Neutrophil (primary cell): ENCODE results near the gene CXCR4.

ENCODE experiments used
- H3K27ac ChIP-seq: fragments of 200-600 bp; sonication (generic); 2 replicates; pipeline ENCODE4 v1.5.1; 2016; ENCODE audit warnings: mild to moderate bottlenecking, moderate library complexity
- H3K27me3 ChIP-seq: fragments of 200-600 bp; sonication (generic); 2 replicates; pipeline ENCODE4 v1.6.0; 2016; ENCODE audit warnings: mild to moderate bottlenecking
- H3K36me3 ChIP-seq: fragments of 200-600 bp; sonication (generic); 2 replicates; pipeline ENCODE4 v1.5.1; 2017
- H3K4me1 ChIP-seq, 2 experiments: fragments of 200-600 bp in 1 of 2; sonication (generic) in 1 of 2; 1 replicate in 1 of 2; 2 replicates in 1 of 2; pipeline versions ENCODE4 v1.5.1 to v1.6.1; 2013 to 2016; ENCODE audit warnings: low read depth in 1 of 2, low read length in 1 of 2, mild to moderate bottlenecking in 1 of 2, moderate library complexity in 1 of 2; ENCODE audit not compliant: control insufficient read depth in 1 of 2, insufficient read depth in 1 of 2
- H3K4me3 ChIP-seq, 2 experiments: fragments of 200-600 bp in 1 of 2; sonication (generic) in 1 of 2; 1 replicate in 1 of 2; 2 replicates in 1 of 2; pipeline ENCODE4 v1.5.1; 2013 to 2016; ENCODE audit warnings: low read depth in 1 of 2, low read length in 1 of 2, mild to moderate bottlenecking in 1 of 2, moderate library complexity in 1 of 2
- H3K9me3 ChIP-seq: fragments of 200-600 bp; sonication (generic); 2 replicates; pipeline ENCODE4 v1.5.1; 2016
- CTCF ChIP-seq: fragments of 200-600 bp; sonication (generic); IDR thresholded peaks from 2 replicates; pipeline ENCODE4 v1.5.1; 2016; ENCODE audit warnings: antibody characterized with exemption

Gene CXCR4

GRCh38 chr2:136121204-136121910, 3.4 kb upstream of the CXCR4 start:
- Histone ChIP-seq H3K4me3 (no peak overlapping the region), H3K4me1 (peaks cover 67 to 69% of the 10 kb centered on the region in 2 experiments), H3K27me3 (no peaks in the 10 kb centered on the region), H3K36me3 (no peaks in the 10 kb centered on the region), H3K9me3 (no peaks in the 10 kb centered on the region), H3K27ac (peak overlapping the region; percentile 87)
- no peak for TF ChIP-seq CTCF

- no peak for TF ChIP-seq CTCF
- Histone ChIP-seq H3K27me3 (no peaks in the 10 kb centered on the region), H3K27ac (peak overlapping the region; percentile 100), H3K9me3 (no peaks in the 10 kb centered on the region), H3K36me3 (peaks cover 9% of the 10 kb centered on the region), H3K4me1 (peaks cover 63% of the 10 kb centered on the region in 2 experiments), H3K4me3 (peak overlapping the region; percentile 92 to 98)
Measured at GRCh38 chr2:136119717-136120675, 2.0 kb upstream of the CXCR4 start.

- peaks cover 19% of the 10 kb centered on the region for H3K36me3 ChIP-seq
- peak overlapping the region; percentile 92 to 98 for H3K4me3 ChIP-seq
- no peaks in the 10 kb centered on the region for H3K27me3 ChIP-seq
- peak overlapping the region; percentile 100 for H3K27ac ChIP-seq
- peak; percentile 24 for TF ChIP-seq CTCF
- H3K4me1 ChIP-seq = peaks cover 63% of the 10 kb centered on the region in 2 experiments
- H3K9me3 ChIP-seq = no peaks in the 10 kb centered on the region
Measured at GRCh38 chr2:136118819-136119716, 1.1 kb upstream of the CXCR4 start.

DNA sequence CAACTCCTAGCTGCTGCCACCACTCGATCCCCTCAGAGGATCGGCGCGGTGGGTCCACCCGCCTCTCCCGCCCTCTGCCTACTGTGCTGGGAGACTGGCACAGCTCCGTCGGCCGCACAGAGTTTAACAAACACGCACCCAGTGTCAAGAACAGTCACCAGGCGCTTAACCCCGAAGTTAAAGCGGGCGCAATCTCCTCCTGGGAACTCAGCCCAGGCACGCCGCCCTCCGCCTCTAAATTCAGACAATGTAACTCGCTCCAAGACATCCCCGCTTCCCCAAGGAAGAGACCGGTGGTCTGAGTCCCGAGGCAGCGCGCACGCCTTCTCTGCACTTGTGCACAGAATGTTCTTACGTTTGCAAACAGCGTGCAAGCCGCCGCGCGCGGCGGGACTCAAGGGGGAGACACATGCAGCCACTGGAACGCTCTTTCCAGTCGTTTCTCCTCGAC, 533 bp downstream of the CXCR4 start:
- peak overlapping the region; percentile 100 for H3K27ac ChIP-seq

More for the DNA sequence above, 533 bp downstream of the CXCR4 start:
- TF ChIP-seq CTCF = no peak
- peaks cover 63% of the 10 kb centered on the region in 2 experiments for H3K4me1 ChIP-seq
- peaks cover 31% of the 10 kb centered on the region for H3K36me3 ChIP-seq
- H3K4me3 ChIP-seq = peak overlapping the region; percentile 92 to 98
- no peaks in the 10 kb centered on the region for H3K27me3 ChIP-seq
- no peaks in the 10 kb centered on the region for H3K9me3 ChIP-seq
